IPS-15b (cell line): Measurements from ENCODE around the gene FAT2.

ENCODE experiments used
- H3K27me3 ChIP-seq: one replicate; pipeline ENCODE4 v1.6.1; 2013; ENCODE audit warnings: low read length; ENCODE audit not compliant: control insufficient read depth, insufficient read depth
- H3K36me3 ChIP-seq: one replicate; pipeline ENCODE4 v1.6.1; 2013; ENCODE audit warnings: low read length; ENCODE audit not compliant: control insufficient read depth, insufficient read depth
- H3K4me1 ChIP-seq: one replicate; pipeline ENCODE4 v1.6.1; 2013; ENCODE audit warnings: mild to moderate bottlenecking, low read length; ENCODE audit not compliant: control insufficient read depth, insufficient read depth
- H3K4me3 ChIP-seq: one replicate; pipeline ENCODE4 v1.5.1; 2013; ENCODE audit warnings: low read depth, low read length
- H3K9ac ChIP-seq: one replicate; pipeline ENCODE4 v1.6.1; 2013; ENCODE audit warnings: low read depth, mild to moderate bottlenecking, low read length
- H3K9me3 ChIP-seq: one replicate; pipeline ENCODE4 v1.6.1; 2013; ENCODE audit warnings: mild to moderate bottlenecking, low read length; ENCODE audit not compliant: control insufficient read depth, insufficient read depth

The FAT2 gene

DNA sequence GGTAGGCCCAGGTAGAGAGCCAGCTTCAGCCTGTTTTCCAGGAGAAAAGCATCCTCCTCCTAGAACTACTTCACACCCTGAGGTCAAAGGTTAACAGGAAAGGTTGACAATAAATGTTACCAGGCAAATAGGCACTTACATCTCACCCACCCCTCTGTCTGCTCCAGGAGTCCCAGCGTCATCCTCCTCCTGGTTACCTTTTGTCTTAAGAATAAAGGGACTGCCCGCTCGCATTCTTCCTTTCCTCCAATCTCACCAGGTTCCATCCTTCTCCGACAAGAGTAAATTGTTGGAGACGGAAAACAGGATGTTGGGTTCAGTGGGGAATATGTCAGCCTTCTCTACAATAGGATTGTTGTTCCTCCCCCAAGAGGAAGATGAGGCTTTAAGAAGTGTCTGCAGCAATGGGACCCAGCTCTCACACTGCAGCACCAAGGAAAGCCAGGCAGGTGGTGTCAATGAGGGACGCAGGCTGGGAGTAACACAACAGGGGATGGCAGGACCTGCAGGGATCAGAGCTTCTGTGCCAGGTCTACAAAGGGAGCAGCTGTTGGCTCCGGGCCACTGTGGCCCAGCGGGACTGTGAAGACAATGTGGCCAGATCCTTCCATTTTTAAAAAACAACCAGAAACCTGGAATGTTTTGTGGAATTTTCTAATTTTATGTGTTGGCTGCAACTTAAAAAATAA lies 29.0 kb downstream of the FAT2 start:
- Histone ChIP-seq H3K9me3 (no peaks in the 10 kb centered on the region), H3K36me3 (no peaks in the 10 kb centered on the region), H3K9ac (no peak overlapping the region), H3K4me1 (no peaks in the 10 kb centered on the region), H3K4me3 (no peak overlapping the region), H3K27me3 (no peaks in the 10 kb centered on the region)

DNA sequence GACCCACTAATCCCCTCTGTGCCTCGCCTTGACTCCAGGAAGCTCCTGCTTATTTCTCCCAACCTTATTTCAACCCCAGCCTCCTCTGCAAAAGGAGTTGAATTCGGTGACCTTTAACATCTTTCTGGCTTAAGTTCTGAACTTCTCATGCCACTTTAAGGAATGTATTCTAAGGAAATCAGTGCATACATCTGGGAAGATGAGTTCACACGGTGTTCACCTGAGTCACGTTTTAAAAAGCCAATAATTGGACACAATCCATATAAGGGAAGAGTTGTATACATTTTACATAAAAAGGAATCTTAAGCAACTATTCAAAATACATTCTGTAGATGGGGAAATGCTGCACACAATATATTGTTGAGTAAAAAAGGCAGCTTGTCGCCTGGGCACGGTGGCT lies 33.2 kb downstream of the FAT2 start:
- H3K36me3 ChIP-seq = no peaks in the 10 kb centered on the region
- H3K27me3 ChIP-seq = no peaks in the 10 kb centered on the region
- no peak overlapping the region for H3K4me3 ChIP-seq
- H3K4me1 ChIP-seq = no peaks in the 10 kb centered on the region
- H3K9ac ChIP-seq = no peak overlapping the region
- H3K9me3 ChIP-seq = no peaks in the 10 kb centered on the region

DNA sequence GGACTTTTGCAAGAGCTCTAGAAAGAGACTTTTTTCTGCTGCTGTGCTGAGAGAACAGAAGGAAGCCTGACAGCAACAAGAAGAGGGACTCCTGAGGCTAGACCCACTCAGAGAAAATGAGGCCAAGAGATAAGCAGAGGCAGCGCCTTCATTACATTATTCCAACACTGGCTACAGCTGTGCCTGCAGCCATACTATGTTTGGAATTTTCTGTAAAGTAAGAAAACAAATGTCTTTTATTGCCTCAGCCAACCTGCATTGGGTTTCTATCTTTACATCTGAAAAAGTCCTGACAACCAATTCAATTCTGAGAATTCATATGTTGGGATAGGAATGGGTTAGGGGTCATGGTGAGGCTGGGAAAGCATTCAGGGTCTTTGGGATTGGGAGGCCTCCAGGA lies 33.7 kb downstream of the FAT2 start:
- no peaks in the 10 kb centered on the region for H3K9me3 ChIP-seq

DNA sequence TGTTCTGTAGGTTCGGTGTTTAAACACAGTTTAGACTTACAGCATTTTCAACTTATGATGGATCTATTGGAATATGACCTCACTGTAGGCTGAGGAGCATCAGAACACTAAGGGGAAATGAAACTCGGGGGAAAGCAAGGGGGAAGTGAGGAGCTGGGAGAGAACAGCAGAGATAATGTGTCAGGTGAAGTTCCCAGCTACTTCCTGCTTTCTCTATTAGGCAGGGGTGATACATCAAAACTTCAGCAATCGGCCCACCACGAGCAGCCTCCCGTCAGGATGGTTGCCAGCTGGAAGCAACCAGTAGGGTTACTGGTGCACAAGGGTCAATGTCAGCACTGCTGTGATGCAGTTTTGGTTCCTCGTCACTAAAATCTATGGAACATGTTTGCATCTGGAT lies 34.3 kb downstream of the FAT2 start:
- no peak overlapping the region for H3K9ac ChIP-seq
- no peaks in the 10 kb centered on the region for H3K9me3 ChIP-seq
- H3K4me1 ChIP-seq = no peaks in the 10 kb centered on the region
- no peaks in the 10 kb centered on the region for H3K27me3 ChIP-seq
- H3K36me3 ChIP-seq = no peaks in the 10 kb centered on the region
- no peak overlapping the region for H3K4me3 ChIP-seq

More for the DNA sequence above, 33.7 kb downstream of the FAT2 start:
- H3K36me3 ChIP-seq = no peaks in the 10 kb centered on the region
- no peaks in the 10 kb centered on the region for H3K4me1 ChIP-seq
- no peak overlapping the region for H3K9ac ChIP-seq
- no peaks in the 10 kb centered on the region for H3K27me3 ChIP-seq
- H3K4me3 ChIP-seq = no peak overlapping the region

DNA sequence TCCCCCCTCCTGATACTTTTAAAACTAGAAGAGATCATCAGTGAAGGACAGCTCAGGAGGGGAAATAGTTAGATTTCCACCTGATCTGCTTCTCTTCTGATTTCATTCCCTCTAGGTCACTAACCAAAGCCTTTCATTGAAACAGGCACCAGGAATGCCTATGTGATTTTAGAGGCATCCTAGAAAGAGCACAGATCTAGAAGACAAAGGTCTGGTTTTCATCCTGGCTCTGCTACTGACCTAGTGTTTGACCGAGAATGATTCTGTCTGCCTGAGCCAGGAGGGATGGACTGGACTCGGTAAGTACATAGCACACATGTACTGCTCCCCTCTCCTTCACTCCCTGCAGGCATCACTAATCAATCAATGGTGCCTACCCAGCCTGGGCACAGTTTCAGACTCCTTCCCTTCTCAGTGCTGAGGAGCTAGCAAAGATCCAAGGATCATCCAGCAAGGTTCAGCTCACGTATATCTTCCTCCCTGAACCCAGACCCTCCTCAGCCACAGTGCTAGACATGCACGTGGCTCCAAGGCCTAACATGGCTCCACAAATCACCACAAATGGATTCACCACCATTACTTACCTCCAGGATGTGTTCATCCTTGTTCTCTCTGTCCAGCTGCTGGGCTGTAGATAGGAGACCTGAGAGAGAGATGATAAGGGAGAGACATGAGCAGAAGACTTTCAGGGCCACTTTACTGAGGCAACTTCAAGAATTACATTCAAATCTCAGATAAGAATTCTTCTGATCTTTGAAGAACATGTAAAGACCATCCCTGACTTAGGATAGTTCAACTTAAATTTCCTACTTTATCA lies 35.2 kb downstream of the FAT2 start:
- H3K27me3 ChIP-seq = no peaks in the 10 kb centered on the region
- H3K9ac ChIP-seq = no peak overlapping the region
- no peaks in the 10 kb centered on the region for H3K9me3 ChIP-seq
- H3K36me3 ChIP-seq = no peaks in the 10 kb centered on the region
- no peak overlapping the region for H3K4me3 ChIP-seq
- no peaks in the 10 kb centered on the region for H3K4me1 ChIP-seq

DNA sequence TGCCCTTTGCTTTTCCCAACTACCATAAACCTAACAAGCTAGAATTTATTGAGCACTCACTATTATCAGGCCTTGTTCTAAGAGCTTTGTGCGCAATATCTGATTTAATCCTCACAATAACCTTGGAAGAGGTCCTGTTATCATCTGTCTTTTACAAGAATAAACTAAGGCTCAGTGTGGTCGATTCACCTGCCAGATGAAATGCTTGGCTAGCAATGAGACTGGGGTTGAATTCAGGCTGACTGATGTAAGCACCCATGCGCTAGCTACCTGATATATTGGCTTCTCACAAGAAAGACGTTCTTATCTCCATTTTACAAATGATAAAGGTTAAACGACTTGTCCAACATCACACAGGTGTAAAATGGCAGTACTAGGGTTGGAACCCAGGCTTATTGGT lies 37.4 kb downstream of the FAT2 start:
- no peak overlapping the region for H3K4me3 ChIP-seq
- no peaks in the 10 kb centered on the region for H3K4me1 ChIP-seq
- no peaks in the 10 kb centered on the region for H3K27me3 ChIP-seq
- H3K9me3 ChIP-seq = no peaks in the 10 kb centered on the region
- H3K9ac ChIP-seq = no peak overlapping the region
- no peaks in the 10 kb centered on the region for H3K36me3 ChIP-seq

DNA sequence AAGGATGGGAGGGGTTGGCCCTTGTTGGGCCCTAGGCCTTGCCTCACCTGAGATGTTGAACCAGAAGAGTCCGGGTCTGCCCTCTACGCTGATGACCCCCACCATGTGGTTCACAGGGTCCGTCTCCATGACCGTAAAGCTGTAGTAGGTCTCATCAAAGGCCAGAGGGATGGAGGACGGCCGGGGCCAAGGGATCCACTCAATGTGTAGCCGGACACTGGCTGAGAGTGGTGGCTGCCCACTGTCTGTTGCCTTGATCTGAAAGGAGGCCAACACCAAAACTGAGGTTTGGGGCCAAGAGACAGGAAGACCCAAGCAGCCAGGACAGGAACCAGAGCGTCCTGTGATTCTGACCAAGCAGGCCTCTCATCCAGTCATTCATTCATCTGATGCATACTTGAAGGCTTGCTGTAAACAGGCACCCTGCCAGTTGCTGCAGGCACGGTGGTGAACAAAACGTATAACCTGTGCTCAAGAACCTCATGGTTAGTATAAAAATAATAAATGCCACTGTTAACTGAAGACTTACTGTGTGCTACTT lies 37.9 kb downstream of the FAT2 start:
- H3K4me1 ChIP-seq = no peaks in the 10 kb centered on the region
- no peaks in the 10 kb centered on the region for H3K27me3 ChIP-seq
- no peaks in the 10 kb centered on the region for H3K36me3 ChIP-seq
- H3K4me3 ChIP-seq = no peak overlapping the region
- no peak overlapping the region for H3K9ac ChIP-seq
- H3K9me3 ChIP-seq = no peaks in the 10 kb centered on the region

DNA sequence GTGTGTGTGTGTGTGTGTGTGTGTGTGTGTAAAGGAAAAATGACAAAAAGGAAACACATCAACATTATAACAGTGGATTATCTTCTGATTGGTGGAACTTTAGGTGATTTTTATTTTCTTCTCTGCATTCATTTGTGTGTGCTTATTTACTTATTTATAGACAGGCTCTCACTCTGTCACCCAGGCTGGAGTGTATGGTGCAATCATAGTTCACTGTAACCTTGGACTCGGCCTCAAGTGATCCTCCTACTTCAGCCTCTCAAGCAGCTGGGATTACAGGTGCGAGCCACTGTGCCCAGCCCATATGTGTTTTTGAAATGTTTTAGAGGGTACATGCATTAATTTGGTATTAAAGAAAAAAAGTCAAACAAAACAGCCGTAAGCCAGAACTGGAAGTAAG lies 39.1 kb downstream of the FAT2 start:
- H3K4me1 ChIP-seq = no peaks in the 10 kb centered on the region
- H3K4me3 ChIP-seq = no peak overlapping the region
- H3K27me3 ChIP-seq = no peaks in the 10 kb centered on the region
- H3K36me3 ChIP-seq = no peaks in the 10 kb centered on the region
- no peaks in the 10 kb centered on the region for H3K9me3 ChIP-seq
- no peak overlapping the region for H3K9ac ChIP-seq

DNA sequence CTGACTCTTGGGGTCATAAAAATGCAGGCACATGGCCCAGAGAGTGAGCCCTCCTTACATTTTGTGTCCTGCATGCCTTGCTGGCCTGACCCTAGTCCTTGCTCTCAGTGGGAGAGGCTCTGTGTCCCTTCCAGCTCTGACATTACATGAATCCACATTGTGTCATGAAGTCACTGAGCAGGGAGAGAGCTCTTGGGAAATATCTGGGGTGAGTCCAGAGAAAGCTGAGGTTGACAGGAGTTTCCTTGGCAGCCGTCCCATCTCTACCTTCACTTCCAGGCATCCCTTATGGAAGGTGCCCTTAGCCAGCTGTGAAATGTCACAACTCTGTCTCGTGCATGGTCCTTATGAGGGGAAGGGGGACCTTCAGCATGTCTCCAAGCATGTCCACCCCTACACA lies 41.0 kb downstream of the FAT2 start:
- H3K4me3 ChIP-seq = no peak overlapping the region
- no peaks in the 10 kb centered on the region for H3K36me3 ChIP-seq
- no peaks in the 10 kb centered on the region for H3K27me3 ChIP-seq
- H3K9me3 ChIP-seq = no peaks in the 10 kb centered on the region
- no peak overlapping the region for H3K9ac ChIP-seq
- H3K4me1 ChIP-seq = no peaks in the 10 kb centered on the region

DNA sequence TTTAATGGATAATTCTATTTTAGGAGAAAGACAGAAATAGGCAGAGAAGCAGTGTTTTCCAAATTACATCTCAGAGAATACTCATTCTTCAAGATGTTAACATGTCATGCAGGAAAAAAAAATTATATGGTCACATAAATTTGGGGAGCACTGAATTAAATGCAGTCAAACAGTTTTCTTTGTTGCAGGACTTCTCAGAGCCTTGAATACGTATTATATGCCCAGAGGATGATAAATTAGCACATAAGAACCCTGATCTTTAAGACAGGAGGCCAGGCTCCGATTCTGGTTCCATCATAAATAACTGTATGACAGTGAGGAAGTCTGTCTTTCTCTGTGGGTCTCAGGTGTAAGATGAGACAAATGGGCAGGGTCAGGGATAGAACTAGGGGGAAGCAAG lies 41.4 kb downstream of the FAT2 start:
- Histone ChIP-seq H3K9ac (no peak overlapping the region), H3K9me3 (no peaks in the 10 kb centered on the region), H3K27me3 (no peaks in the 10 kb centered on the region), H3K4me3 (no peak overlapping the region), H3K36me3 (no peaks in the 10 kb centered on the region), H3K4me1 (no peaks in the 10 kb centered on the region)

DNA sequence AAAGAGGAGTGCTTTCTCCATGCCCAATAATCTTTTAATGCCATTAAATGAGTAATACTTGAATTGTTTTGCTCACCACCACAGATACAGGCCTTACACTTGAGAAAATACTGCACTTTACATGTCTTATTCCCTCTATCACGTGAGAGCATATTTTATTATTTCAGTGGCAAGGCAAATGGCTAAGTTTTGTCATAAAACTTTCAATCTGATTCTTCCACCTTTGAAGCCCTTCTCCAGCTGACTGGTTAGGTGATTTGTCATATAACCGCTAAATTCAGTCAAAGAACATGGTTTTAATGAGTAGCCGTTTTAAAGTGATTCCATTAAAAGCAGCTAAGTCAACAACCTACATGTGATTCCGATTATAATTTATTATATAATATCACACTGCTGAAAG lies 43.8 kb downstream of the FAT2 start:
- Histone ChIP-seq H3K36me3 (no peaks in the 10 kb centered on the region), H3K4me3 (no peak overlapping the region), H3K9ac (no peak overlapping the region), H3K4me1 (no peaks in the 10 kb centered on the region), H3K27me3 (no peaks in the 10 kb centered on the region), H3K9me3 (no peaks in the 10 kb centered on the region)

DNA sequence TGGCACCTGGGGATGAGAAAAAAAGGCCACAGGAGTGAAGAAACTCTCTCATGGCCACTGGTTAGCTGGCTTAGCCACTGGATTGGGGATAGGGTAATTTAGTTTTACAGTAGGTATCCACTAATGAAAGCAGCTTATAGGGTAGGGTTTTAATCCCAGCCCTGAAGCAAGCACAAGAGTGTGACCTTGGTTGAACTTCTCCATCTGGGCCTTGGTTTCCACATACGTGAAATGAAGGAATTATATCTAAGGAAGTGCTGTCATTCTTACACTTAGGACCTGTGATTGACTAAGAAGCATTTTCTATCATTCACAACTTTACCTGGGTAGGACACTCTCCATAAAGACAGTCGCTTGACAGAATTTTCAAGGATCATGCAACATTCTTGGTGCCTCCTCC lies 49.6 kb downstream of the FAT2 start:
- Histone ChIP-seq H3K9ac (no peak overlapping the region), H3K4me3 (no peak overlapping the region), H3K9me3 (no peaks in the 10 kb centered on the region), H3K4me1 (no peaks in the 10 kb centered on the region), H3K36me3 (no peaks in the 10 kb centered on the region), H3K27me3 (peaks cover under 1% of the 10 kb centered on the region)
